Right atrium auricular region (tissue), 2 donors: ENCODE measurements around the gene MBD4. TPM values are rescaled to one million over a fixed set of nuclear protein-coding genes. Genes with fewer than 3 reads are reported as not detected.

ENCODE experiments used
- DNase-seq: peaks from one replicate; pipeline ENCODE4 v3.0.0-alpha.2; 2019; ENCODE audit warnings: low spot score
- H3K27ac ChIP-seq, 2 donors: fragments of 200-600 bp; sonication (generic); 1 replicate in 1 of 2; 2 replicates in 1 of 2; pipeline ENCODE4 v1.5.1; 2016 to 2019
- H3K27me3 ChIP-seq, 2 donors: fragments of 200-600 bp; sonication (generic); one replicate each; pipeline versions ENCODE4 v1.5.1 to v1.6.0; 2017 to 2019
- H3K36me3 ChIP-seq: fragments of 200-600 bp; sonication (generic); one replicate; pipeline ENCODE4 v1.5.1; 2016
- H3K4me1 ChIP-seq, 2 donors: fragments of 200-600 bp; sonication (generic); one replicate each; pipeline versions ENCODE4 v1.5.1 to v1.6.0; 2017 to 2019
- H3K4me3 ChIP-seq, 2 donors: fragments of 200-600 bp; sonication (generic); 1 replicate in 1 of 2; 2 replicates in 1 of 2; pipeline ENCODE4 v1.5.1; 2017 to 2019; ENCODE audit warnings: mild to moderate bottlenecking in 1 of 2, moderate library complexity in 1 of 2
- H3K9me3 ChIP-seq, 2 donors: fragments of 200-600 bp; sonication (generic); one replicate each; pipeline ENCODE4 v1.5.1; 2019
- total RNA-seq, 2 donors: library from RNA; depleted of rRNA; stranded (reverse); fragments of >200 nt; gene quantifications; one replicate each; pipeline ENCODE4 v1.1.0, GENCODE V29; 2016
- TF ChIP-seq, protein P1 (sequence below), 2 donors: fragments of 200-600 bp; sonication (generic); IDR thresholded peaks; one replicate each; pipeline ENCODE4 v1.5.1; 2019; ENCODE audit warnings: antibody characterized with exemption in 2 of 2

MBD4 gene
- total RNA-seq, 2 donors from 2014 or later, result 17.8 to 26.4 TPM

DNA sequence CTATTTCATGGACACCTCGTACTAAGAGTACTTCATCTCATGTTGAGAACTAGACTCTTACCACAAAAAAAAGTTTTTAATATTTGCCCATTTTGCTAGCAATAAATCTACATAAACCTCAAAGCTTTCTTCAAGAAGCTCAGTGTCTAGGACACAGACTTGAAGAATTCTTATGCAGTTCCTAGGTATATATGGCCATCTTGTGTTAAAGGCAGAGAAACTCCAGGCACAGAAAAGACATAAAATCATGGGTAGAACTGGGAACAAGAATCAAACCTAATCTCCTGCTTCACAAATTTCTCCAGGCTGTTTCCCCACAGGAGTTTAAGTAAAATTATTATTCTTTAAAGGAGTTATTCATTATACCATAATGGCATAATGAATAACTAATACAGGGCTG lies 4.4 kb downstream of the MBD4 start:
- no peak for DNase-seq
- H3K27ac ChIP-seq, result no peak overlapping the region
- peaks cover 0 to 28% of the 10 kb centered on the region in 2 donors for H3K4me1 ChIP-seq
- H3K4me3 ChIP-seq, result no peak overlapping the region
- H3K9me3 ChIP-seq, result no peaks in the 10 kb centered on the region
- peaks cover 62% of the 10 kb centered on the region for H3K36me3 ChIP-seq
- TF ChIP-seq, protein P1, sequence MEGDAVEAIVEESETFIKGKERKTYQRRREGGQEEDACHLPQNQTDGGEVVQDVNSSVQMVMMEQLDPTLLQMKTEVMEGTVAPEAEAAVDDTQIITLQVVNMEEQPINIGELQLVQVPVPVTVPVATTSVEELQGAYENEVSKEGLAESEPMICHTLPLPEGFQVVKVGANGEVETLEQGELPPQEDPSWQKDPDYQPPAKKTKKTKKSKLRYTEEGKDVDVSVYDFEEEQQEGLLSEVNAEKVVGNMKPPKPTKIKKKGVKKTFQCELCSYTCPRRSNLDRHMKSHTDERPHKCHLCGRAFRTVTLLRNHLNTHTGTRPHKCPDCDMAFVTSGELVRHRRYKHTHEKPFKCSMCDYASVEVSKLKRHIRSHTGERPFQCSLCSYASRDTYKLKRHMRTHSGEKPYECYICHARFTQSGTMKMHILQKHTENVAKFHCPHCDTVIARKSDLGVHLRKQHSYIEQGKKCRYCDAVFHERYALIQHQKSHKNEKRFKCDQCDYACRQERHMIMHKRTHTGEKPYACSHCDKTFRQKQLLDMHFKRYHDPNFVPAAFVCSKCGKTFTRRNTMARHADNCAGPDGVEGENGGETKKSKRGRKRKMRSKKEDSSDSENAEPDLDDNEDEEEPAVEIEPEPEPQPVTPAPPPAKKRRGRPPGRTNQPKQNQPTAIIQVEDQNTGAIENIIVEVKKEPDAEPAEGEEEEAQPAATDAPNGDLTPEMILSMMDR (IDR thresholded peaks at IDR 0.05), result no peak
- no peaks in the 10 kb centered on the region for H3K27me3 ChIP-seq

DNA sequence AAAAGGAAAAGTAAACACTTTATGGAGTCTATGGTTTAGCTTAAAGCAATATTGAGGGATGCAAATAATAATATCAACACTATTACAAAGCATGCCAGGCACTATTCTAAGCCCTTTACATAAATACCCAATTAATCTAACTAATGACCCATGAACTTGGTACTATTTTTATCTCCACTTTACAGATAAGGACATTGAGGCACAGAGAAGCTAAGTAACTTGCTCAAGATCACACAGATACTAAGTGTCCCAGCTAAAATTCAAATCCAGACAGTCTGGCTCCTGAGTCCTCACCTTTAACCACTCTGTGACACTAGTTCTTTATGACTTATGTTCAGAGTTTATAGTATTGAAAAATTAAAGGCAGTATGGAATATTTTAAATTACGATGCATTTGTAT lies 5.6 kb downstream of the MBD4 start:
- Histone ChIP-seq H3K27me3 (no peaks in the 10 kb centered on the region), H3K4me3 (no peak overlapping the region), H3K27ac (no peak overlapping the region), H3K9me3 (no peaks in the 10 kb centered on the region), H3K36me3 (peaks cover 62% of the 10 kb centered on the region), H3K4me1 (peaks cover 0 to 30% of the 10 kb centered on the region in 2 donors)
- TF ChIP-seq, protein P1 (IDR thresholded peaks at IDR 0.05), result no peak
- DNase-seq, result no peak

DNA sequence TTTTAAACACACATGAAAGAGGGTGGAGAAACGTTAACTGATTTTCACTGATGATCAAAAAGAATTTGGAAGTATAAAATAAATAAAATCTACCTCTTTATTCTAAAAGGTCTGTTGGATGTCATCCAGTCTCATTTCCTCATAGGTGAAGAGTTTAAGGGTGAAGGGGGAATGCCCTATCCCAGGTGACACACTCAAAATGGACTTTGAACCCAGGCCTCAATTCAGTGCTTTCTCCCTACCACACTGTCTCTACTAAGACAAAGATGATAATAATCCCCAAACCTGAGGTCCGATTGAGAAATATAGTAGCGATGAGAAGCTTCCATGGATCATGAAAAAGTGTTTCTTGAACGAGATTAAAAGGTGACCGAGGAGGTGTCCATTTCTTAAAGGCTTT lies 6.2 kb downstream of the MBD4 start:
- Histone ChIP-seq H3K27me3 (no peaks in the 10 kb centered on the region), H3K4me1 (peaks cover 0 to 31% of the 10 kb centered on the region in 2 donors), H3K4me3 (no peak overlapping the region), H3K36me3 (peaks cover 62% of the 10 kb centered on the region), H3K27ac (no peak overlapping the region), H3K9me3 (no peaks in the 10 kb centered on the region)
- no peak for DNase-seq
- TF ChIP-seq, protein P1 (IDR thresholded peaks at IDR 0.05), result no peak

DNA sequence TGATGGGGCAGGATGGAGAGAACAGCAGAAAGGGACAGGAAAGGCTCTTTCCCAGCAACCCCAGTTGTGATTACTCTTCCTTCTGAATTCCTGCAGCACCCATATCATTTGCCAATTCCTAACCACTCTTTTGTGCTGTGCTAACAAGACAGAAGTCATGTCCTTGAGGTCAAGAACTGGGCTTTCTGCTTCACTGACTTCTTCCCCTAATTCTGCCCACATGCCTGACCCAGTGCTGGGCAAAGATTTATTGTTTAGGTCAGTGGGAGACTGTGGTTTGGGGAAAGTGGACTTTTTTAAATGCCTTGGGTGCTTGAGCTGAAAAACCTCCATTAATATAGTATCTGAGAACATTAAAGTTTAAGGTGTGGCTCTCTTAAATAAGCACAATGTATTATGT lies 7.1 kb downstream of the MBD4 start:
- no peak for DNase-seq
- Histone ChIP-seq H3K36me3 (peaks cover 61% of the 10 kb centered on the region), H3K4me3 (no peak overlapping the region), H3K9me3 (no peaks in the 10 kb centered on the region), H3K27ac (no peak overlapping the region), H3K27me3 (no peaks in the 10 kb centered on the region), H3K4me1 (peaks cover 0 to 28% of the 10 kb centered on the region in 2 donors)
- TF ChIP-seq, protein P1 (IDR thresholded peaks at IDR 0.05), result no peak

DNA sequence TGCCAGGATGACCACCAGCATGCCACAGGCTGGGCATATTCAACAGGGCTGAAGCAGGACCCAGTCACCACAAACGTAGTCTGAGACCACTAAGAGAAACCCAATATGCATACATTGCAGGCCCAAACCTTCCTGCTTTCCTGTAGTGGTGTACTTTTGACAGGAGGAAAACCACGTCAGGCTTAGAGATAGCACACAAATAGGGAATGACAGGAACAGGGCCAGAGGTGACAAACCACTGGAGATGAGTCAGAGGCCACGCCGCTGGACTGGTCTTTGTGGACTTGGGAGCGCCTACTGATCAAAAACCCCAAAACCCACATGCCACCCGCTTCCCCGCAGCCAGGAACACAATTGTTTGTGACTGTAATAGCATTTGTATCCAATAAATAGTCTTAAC lies 7.7 kb downstream of the MBD4 start:
- Histone ChIP-seq H3K4me1 (peaks cover 0 to 27% of the 10 kb centered on the region in 2 donors), H3K36me3 (peaks cover 56% of the 10 kb centered on the region)

DNA sequence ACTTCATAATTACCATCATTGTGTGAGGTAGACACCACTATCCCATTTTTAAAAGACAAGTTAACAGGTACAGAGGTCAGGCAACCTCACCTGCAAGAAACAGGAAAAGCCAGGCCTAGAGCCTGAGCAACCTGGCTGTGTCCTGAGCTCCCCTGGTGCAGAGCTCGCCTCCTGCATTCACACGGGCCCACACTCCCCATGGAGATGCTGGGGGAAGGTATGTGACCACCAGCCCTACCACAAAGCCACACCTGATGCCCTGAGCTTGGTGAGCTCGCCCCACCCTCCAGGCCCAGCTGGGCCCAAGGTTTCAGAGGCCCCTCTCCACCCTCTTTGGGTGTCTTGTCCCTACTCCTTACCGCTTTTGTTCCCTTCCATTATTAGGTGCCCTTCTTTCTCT lies 10.1 kb downstream of the MBD4 start:
- Histone ChIP-seq H3K27me3 (no peaks in the 10 kb centered on the region), H3K36me3 (peaks cover 37% of the 10 kb centered on the region), H3K27ac (peak overlapping the region in 1 of 2 donors; percentile 69), H3K4me1 (peaks cover 0 to 18% of the 10 kb centered on the region in 2 donors), H3K4me3 (no peak overlapping the region), H3K9me3 (no peaks in the 10 kb centered on the region)
- DNase-seq, result no peak
- TF ChIP-seq, protein P1 (IDR thresholded peaks at IDR 0.05), result no peak

More for the DNA sequence above, 7.7 kb downstream of the MBD4 start:
- TF ChIP-seq, protein P1 (IDR thresholded peaks at IDR 0.05), result no peak
- no peak overlapping the region for H3K27ac ChIP-seq
- H3K27me3 ChIP-seq, result no peaks in the 10 kb centered on the region
- no peaks in the 10 kb centered on the region for H3K9me3 ChIP-seq
- no peak overlapping the region for H3K4me3 ChIP-seq
- no peak for DNase-seq
